HG03045 (cell line): ENCODE measurements around the gene KLK12.

Source experiments
- ATAC-seq: cut with Tn5 transposase; IDR thresholded peaks from one replicate; pipeline ENCODE4 v1.9.1; 2021; ENCODE audit warnings: mild to moderate bottlenecking, moderate library complexity; ENCODE audit not compliant: unreplicated experiment

KLK12 gene

DNA sequence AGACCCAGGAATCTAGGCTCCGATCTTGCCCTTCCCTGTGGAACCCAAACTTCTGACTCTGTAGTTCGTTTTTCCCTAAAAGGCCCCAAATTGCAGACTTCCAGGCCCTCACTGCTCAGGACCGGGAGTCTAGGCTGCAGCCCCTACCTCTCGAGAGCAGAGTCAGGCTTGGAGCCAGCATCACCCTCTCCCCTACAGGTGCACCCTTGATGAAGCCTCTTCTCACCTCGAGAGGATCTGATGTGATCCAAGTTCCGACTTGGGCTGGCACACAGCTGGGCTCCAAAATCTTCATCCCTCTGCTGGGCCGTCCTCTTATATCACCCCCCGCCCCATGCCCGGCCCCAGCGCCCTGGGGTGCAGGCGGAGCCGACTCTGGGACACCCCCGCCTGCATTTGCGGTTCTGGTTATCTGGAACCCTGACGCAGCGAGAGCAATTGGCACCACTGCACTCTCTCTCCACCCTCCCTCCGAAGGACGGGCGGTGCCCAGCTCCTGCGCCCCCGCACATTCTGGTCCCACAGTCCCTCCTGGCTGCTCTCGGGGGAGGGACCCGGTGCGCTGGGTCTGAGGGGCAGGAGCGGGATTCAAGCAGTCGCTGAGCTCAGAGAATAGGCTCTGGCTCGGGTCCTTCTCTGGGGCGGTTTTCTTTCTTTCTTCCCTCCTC, 51.0 kb downstream of the KLK12 start, which contains the start of gene KLK7:
TSS of gene KLK7 (minus strand) at position 293 of the 668 bp plus-strand sequence. CDS start 1,518 bp downstream, outside the sequence.
- ATAC-seq: no peak

DNA sequence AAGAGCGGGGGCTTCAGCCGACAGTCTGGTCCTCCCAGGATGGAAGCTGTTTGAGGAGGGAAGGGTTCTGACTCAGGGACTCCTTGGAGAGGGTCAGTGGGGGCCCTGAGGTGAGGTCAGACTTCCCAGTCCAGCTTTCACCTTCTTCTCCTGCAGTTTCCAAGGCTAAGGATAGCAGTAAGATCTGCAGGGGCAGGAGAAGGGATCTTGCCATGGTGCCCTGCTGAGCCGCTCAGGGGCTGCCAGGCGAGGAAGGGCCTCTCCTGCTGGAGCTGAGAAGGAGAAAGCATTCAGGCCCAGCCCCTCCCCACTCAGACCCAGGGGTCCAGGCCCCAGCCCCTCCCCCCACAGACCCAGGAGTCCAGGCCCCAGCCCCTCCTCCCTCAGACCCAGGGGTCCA, 52.6 kb downstream of the KLK12 start:
- no peak for ATAC-seq

DNA sequence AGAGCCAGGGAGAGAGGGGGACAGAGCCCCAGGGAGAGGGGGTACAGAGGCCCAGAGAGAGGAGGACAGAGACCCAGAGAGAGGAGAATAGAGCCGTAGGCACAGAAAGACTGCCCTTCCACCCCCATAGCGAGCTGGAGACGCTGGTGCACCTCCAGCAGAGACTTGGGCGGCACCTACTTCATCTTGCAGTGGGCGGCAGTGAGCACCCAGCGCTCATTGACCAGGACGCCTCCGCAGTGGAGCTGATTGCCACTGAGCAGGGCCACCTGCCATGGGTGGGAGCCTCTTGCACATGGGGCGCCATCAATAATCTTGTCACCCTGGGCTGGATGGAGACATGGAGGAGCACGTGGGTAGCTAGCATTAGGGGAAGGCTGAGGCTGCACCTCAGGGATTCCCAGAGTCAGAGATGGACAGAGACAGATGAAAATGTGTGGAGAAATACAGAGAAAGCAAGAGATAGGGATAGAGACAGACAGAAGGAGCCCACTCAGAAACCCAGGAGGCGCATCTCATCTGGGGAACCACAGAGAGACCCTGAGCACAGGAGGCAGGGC, 53.1 kb downstream of the KLK12 start:
- ATAC-seq: no peak

- ATAC-seq: no peak
Observed at GRCh38 chr19:50980208-50980607, 54.6 kb downstream of the KLK12 start.

DNA sequence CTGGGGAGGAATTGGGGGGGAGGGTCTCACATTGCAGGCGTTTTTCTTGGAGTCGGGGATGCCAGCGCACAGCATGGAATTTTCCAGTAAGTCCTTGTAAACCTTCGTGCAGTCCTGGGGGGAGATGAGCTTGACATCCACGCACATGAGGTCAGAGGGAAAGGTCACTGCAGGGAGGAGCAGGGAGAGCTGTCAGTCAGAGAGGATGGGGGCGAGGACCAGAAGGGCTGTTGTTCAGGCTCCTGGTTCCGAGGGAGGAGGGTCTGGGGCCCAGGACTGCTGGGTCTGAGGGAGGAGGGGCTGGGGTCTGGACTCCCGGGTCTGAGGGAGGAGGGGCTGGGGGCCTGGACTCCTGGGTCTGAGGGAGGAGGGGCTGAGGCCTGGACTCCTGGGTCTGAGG, 55.0 kb downstream of the KLK12 start:
- no peak for ATAC-seq
